ENCODE data around the gene IGFBP1. TPM values are rescaled to one million over a fixed set of nuclear protein-coding genes. Genes with fewer than 3 reads are reported as not detected.
A peak's percentile ranks its signal among the peaks of the same experiment; 100 is the strongest.

The IGFBP1 gene
- total and polyA plus RNA-seq, 2 of the 13 experiments (the other 11 are each of a cell fraction or from before 2014, with no cell fraction given), result 5.4 to 885 TPM

- TF ChIP-seq, protein P1, sequence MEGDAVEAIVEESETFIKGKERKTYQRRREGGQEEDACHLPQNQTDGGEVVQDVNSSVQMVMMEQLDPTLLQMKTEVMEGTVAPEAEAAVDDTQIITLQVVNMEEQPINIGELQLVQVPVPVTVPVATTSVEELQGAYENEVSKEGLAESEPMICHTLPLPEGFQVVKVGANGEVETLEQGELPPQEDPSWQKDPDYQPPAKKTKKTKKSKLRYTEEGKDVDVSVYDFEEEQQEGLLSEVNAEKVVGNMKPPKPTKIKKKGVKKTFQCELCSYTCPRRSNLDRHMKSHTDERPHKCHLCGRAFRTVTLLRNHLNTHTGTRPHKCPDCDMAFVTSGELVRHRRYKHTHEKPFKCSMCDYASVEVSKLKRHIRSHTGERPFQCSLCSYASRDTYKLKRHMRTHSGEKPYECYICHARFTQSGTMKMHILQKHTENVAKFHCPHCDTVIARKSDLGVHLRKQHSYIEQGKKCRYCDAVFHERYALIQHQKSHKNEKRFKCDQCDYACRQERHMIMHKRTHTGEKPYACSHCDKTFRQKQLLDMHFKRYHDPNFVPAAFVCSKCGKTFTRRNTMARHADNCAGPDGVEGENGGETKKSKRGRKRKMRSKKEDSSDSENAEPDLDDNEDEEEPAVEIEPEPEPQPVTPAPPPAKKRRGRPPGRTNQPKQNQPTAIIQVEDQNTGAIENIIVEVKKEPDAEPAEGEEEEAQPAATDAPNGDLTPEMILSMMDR (CRISPR knock-in tag; IDR thresholded peaks at IDR 0.05), result peak; percentile 46
- 0 out of 2 replicates have a peak, but pooled peaks have one; percentile 3 for TF ChIP-seq ZNF431 (CRISPR knock-in tag; IDR thresholded peaks at IDR 0.05; ENCODE audit: borderline replicate concordance, low read depth)
- TF ChIP-seq ZNF432 (CRISPR knock-in tag; IDR thresholded peaks at IDR 0.05; ENCODE audit: borderline replicate concordance), result no peak; the same call in 1 of the 2 replicates
- no peak for TF ChIP-seq ZNF296 (CRISPR knock-in tag; conservative IDR thresholded peaks at IDR 0.05)
- 0 out of 2 replicates have a peak, but pooled peaks have one; percentile 11 for TF ChIP-seq POLR2AphosphoS2 (IDR thresholded peaks at IDR 0.05; ENCODE audit: low read depth, low read length)
- TF ChIP-seq, protein P2, sequence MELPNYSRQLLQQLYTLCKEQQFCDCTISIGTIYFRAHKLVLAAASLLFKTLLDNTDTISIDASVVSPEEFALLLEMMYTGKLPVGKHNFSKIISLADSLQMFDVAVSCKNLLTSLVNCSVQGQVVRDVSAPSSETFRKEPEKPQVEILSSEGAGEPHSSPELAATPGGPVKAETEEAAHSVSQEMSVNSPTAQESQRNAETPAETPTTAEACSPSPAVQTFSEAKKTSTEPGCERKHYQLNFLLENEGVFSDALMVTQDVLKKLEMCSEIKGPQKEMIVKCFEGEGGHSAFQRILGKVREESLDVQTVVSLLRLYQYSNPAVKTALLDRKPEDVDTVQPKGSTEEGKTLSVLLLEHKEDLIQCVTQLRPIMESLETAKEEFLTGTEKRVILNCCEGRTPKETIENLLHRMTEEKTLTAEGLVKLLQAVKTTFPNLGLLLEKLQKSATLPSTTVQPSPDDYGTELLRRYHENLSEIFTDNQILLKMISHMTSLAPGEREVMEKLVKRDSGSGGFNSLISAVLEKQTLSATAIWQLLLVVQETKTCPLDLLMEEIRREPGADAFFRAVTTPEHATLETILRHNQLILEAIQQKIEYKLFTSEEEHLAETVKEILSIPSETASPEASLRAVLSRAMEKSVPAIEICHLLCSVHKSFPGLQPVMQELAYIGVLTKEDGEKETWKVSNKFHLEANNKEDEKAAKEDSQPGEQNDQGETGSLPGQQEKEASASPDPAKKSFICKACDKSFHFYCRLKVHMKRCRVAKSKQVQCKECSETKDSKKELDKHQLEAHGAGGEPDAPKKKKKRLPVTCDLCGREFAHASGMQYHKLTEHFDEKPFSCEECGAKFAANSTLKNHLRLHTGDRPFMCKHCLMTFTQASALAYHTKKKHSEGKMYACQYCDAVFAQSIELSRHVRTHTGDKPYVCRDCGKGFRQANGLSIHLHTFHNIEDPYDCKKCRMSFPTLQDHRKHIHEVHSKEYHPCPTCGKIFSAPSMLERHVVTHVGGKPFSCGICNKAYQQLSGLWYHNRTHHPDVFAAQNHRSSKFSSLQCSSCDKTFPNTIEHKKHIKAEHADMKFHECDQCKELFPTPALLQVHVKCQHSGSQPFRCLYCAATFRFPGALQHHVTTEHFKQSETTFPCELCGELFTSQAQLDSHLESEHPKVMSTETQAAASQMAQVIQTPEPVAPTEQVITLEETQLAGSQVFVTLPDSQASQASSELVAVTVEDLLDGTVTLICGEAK (IDR thresholded peaks at IDR 0.05), result no peak
- TF ChIP-seq, protein P2 (CRISPR knock-in tag; IDR thresholded peaks at IDR 0.05), result no peak
- no peak for TF ChIP-seq ZMYM4 (CRISPR knock-in tag; IDR thresholded peaks at IDR 0.05)
- TF ChIP-seq, protein P3, sequence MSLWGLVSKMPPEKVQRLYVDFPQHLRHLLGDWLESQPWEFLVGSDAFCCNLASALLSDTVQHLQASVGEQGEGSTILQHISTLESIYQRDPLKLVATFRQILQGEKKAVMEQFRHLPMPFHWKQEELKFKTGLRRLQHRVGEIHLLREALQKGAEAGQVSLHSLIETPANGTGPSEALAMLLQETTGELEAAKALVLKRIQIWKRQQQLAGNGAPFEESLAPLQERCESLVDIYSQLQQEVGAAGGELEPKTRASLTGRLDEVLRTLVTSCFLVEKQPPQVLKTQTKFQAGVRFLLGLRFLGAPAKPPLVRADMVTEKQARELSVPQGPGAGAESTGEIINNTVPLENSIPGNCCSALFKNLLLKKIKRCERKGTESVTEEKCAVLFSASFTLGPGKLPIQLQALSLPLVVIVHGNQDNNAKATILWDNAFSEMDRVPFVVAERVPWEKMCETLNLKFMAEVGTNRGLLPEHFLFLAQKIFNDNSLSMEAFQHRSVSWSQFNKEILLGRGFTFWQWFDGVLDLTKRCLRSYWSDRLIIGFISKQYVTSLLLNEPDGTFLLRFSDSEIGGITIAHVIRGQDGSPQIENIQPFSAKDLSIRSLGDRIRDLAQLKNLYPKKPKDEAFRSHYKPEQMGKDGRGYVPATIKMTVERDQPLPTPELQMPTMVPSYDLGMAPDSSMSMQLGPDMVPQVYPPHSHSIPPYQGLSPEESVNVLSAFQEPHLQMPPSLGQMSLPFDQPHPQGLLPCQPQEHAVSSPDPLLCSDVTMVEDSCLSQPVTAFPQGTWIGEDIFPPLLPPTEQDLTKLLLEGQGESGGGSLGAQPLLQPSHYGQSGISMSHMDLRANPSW (CRISPR knock-in tag; IDR thresholded peaks at IDR 0.05; ENCODE audit: borderline replicate concordance), result 0 out of 2 replicates have a peak, but pooled peaks have one; percentile 25
- no peak for TF ChIP-seq MXD3 (CRISPR knock-in tag; IDR thresholded peaks at IDR 0.05)
- TF ChIP-seq ATF1 (CRISPR knock-in tag; IDR thresholded peaks at IDR 0.05), result no peak; the same call in 1 of the 2 replicates
- TF ChIP-seq ATF4 (CRISPR knock-in tag; IDR thresholded peaks at IDR 0.05), result peak in 1 of 2 experiments; percentile 16; a peak in 2 of 4 replicates
- TF ChIP-seq ZNF230 (CRISPR knock-in tag; IDR thresholded peaks at IDR 0.05), result no peak
Observed at GRCh38 chr7:45890902-45891461, 2.7 kb downstream of the IGFBP1 start (continued).

Measured in HepG2 (cell line).